ENCODE results near the gene AOPEP. TPM values are rescaled to one million over a fixed set of nuclear protein-coding genes. Genes with fewer than 3 reads are reported as not detected.

The AOPEP gene
- total RNA-seq, 4 donors from 2014 or later: 252 to 375 (median 312) TPM

DNA sequence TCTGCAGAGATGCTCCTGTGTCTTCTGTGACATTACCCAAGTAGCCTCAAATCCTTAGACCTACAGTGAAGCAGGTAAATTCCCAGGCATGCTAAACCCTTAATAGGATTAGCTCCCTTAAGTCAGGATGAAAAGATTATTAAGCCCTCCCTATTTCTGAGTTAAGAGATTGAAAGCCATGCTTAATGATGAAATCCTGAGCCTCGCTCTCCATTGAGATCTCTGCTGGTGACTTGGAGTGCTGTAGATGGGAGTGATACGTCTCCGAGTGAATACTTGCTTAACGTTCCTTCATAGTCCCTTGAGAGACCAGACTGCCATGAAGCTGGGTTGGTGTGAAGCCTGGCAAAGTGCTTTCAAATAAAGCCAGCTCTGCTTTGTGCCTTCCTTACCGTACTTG is 34.2 kb downstream of the AOPEP start:
- no peaks in the 10 kb centered on the region for H3K27me3 ChIP-seq
- peaks cover 0 to 17% of the 10 kb centered on the region in 2 donors for H3K36me3 ChIP-seq
- H3K9me3 ChIP-seq: no peaks in the 10 kb centered on the region
- no peak for ATAC-seq
- 100% methylated on average over 3 of the region's 5 CpGs; no CpG with 5 or more reads in 1 of the 2 donors for whole genome bisulfite sequencing, 2 donors (ENCODE audit: low coverage in 1 of 2)
- TF ChIP-seq POLR2A (IDR thresholded peaks at IDR 0.05) (no peak), POLR2AphosphoS5 (IDR thresholded peaks at IDR 0.05) (no peak), EP300 (IDR thresholded peaks at IDR 0.05) (no peak)
- no peaks in the 10 kb centered on the region for H3K4me1 ChIP-seq
- no peak overlapping the region for H3K27ac ChIP-seq
- no peak overlapping the region for H3K4me3 ChIP-seq

DNA sequence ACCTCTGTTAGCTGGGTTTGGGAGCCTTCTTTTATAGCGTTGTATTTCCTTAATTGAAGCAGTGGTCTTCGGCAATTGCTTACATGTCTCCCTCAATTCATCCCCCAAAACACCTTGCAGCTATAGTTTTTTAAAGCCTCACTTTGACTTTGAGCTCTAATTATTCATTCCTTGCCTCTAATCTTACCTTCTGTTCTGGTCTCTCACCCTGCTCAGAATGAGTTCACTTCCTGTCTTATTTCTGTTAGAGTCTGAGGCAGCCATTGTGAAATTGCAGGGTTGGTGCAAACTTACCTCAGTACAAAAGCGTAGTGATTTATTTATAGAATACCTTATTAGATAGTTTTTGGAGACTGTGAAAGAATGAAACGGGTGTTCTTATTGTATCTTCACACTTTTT is 35.0 kb downstream of the AOPEP start:
- H3K36me3 ChIP-seq: peaks cover 0 to 17% of the 10 kb centered on the region in 2 donors
- WGBS, 2 donors (ENCODE audit: low coverage in 1 of 2): 88 to 93% methylated on average over 4 of the region's 4 CpGs
- no peak overlapping the region for H3K27ac ChIP-seq
- TF ChIP-seq POLR2AphosphoS5 (IDR thresholded peaks at IDR 0.05) (no peak), POLR2A (IDR thresholded peaks at IDR 0.05) (no peak), EP300 (IDR thresholded peaks at IDR 0.05) (no peak)
- TF ChIP-seq, protein P1, sequence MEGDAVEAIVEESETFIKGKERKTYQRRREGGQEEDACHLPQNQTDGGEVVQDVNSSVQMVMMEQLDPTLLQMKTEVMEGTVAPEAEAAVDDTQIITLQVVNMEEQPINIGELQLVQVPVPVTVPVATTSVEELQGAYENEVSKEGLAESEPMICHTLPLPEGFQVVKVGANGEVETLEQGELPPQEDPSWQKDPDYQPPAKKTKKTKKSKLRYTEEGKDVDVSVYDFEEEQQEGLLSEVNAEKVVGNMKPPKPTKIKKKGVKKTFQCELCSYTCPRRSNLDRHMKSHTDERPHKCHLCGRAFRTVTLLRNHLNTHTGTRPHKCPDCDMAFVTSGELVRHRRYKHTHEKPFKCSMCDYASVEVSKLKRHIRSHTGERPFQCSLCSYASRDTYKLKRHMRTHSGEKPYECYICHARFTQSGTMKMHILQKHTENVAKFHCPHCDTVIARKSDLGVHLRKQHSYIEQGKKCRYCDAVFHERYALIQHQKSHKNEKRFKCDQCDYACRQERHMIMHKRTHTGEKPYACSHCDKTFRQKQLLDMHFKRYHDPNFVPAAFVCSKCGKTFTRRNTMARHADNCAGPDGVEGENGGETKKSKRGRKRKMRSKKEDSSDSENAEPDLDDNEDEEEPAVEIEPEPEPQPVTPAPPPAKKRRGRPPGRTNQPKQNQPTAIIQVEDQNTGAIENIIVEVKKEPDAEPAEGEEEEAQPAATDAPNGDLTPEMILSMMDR (IDR thresholded peaks at IDR 0.05): no peak
- H3K4me1 ChIP-seq: no peaks in the 10 kb centered on the region
- no peaks in the 10 kb centered on the region for H3K9me3 ChIP-seq
- no peak overlapping the region for H3K4me3 ChIP-seq
- H3K27me3 ChIP-seq: no peaks in the 10 kb centered on the region
- ATAC-seq: no peak

DNA sequence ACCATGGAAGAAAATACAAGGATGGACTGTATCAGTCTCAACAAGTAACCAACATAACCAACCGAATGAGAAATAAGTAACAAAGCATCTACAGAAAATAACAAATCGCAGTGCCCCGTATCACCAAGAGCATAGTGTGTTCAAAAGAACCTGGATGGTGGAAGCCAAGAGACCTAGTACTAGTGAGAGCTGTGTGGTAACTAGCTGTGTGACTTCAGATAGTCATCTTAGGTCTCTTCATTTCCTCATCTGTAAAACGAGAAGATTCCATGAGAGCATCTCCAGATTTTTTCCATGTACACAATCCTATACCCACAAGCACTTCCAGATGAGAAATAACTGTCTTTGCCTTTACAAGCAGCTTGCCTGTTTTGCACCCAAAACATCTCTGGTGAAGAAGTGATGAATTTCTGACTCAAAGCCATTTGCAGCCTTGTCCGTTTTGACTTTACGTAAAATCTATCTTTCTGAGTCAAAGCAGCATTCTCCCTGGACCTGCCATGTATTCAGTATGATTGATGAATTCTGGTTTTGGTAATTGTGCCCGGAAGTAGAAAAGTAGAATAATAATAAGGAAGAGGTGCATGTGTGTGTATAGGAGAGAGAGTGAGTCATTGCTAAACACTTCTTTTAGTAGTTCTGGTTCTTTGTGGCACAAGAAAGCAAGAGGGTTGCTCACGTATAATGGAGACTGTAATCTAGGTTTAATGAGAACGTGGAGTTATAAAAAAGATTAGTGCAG is 41.0 kb downstream of the AOPEP start:
- Histone ChIP-seq H3K27me3 (no peaks in the 10 kb centered on the region), H3K36me3 (no peaks in the 10 kb centered on the region), H3K4me1 (peaks cover 0 to 7% (median 0%) of the 10 kb centered on the region in 3 donors), H3K27ac (no peak overlapping the region), H3K9me3 (no peaks in the 10 kb centered on the region), H3K4me3 (no peak overlapping the region)
- 85 to 88% methylated on average over 9 of the region's 9 CpGs for whole genome bisulfite sequencing, 2 donors (ENCODE audit: low coverage in 1 of 2)
- ATAC-seq: no peak
- TF ChIP-seq EP300 (IDR thresholded peaks at IDR 0.05) (no peak), POLR2AphosphoS5 (IDR thresholded peaks at IDR 0.05) (no peak), POLR2A (IDR thresholded peaks at IDR 0.05) (no peak)
- TF ChIP-seq, protein P1 (IDR thresholded peaks at IDR 0.05): no peak

DNA sequence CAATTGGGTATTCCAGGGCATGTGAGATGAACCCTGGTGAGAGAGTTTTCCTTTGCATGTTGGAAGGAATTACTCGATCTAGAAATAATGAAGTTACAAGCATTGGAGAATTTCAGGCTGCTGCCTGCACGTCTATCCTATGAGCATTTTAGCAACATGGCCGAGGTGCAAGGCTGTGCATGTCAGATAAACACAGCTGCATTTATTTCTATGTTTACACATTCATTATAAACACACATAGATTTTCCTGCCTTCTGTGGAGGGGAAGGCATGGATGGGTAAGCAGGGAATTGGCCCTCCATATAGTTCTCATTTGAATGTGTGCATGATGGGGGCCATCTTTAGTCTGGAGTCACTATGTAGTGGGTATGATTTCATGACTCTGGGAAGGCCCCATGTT is 42.3 kb downstream of the AOPEP start:
- no peaks in the 10 kb centered on the region for H3K36me3 ChIP-seq
- H3K27me3 ChIP-seq: no peaks in the 10 kb centered on the region
- TF ChIP-seq POLR2A (IDR thresholded peaks at IDR 0.05) (no peak), EP300 (IDR thresholded peaks at IDR 0.05) (no peak), POLR2AphosphoS5 (IDR thresholded peaks at IDR 0.05) (no peak)
- TF ChIP-seq, protein P1 (IDR thresholded peaks at IDR 0.05): no peak
- H3K9me3 ChIP-seq: no peaks in the 10 kb centered on the region
- peaks cover 0 to 18% (median 4%) of the 10 kb centered on the region in 3 donors for H3K4me1 ChIP-seq
- no peak overlapping the region for H3K4me3 ChIP-seq
- H3K27ac ChIP-seq: no peak overlapping the region
- 94 to 100% methylated on average over 3 of the region's 3 CpGs for WGBS, 2 donors (ENCODE audit: low coverage in 1 of 2)
- no peak for ATAC-seq

DNA sequence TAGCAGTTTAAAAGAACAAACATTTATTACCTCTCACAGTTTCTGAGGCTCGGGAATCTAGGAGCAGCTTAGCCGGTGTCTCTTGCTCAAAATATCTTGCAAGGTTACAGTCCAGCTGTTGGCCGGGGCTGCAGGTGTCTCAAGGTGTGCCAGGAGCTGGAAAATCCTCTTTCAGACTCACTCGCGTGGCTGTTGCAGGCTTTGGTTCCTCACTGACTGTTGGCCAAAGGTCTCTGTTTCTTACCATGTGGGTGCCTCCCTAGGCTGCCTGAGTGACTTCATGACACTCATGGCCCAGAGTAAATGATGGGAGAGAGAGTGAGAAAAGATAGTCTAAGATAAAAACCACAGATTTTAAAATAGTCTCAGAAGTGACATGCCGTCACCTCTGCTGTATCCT is 43.8 kb downstream of the AOPEP start:
- WGBS, 2 donors (ENCODE audit: low coverage in 1 of 2): 87 to 100% methylated on average over 1 to 5 of the region's 6 CpGs
- H3K27ac ChIP-seq: no peak overlapping the region
- TF ChIP-seq POLR2A (IDR thresholded peaks at IDR 0.05) (no peak), POLR2AphosphoS5 (IDR thresholded peaks at IDR 0.05) (no peak), EP300 (IDR thresholded peaks at IDR 0.05) (no peak)
- TF ChIP-seq, protein P1 (IDR thresholded peaks at IDR 0.05): no peak
- H3K36me3 ChIP-seq: no peaks in the 10 kb centered on the region
- no peaks in the 10 kb centered on the region for H3K27me3 ChIP-seq
- H3K4me3 ChIP-seq: no peak overlapping the region
- H3K4me1 ChIP-seq: peaks cover 0 to 18% (median 4%) of the 10 kb centered on the region in 3 donors
- H3K9me3 ChIP-seq: no peaks in the 10 kb centered on the region
- no peak for ATAC-seq

Data from gastroesophageal sphincter (tissue), 4 donors.